HL-60 (cell line): ENCODE measurements around the gene ARID1B.

Experiments used
- DNase-seq, 2 experiments: peaks; one replicate each; pipeline ENCODE4 v3.0.0-alpha.2; 2010 to 2020; ENCODE audit warnings: low read depth in 1 of 2, low spot score in 1 of 2
- H3K27ac ChIP-seq: fragments of 250-450 bp; sonication (Bioruptor Pico); replicated peaks from 2 replicates; pipeline ENCODE4 v1.5.1; 2020; ENCODE audit warnings: mild to moderate bottlenecking, moderate library complexity
- H3K27me3 ChIP-seq: fragments of 250-450 bp; sonication (Bioruptor Pico); 2 replicates; pipeline ENCODE4 v1.5.1; 2021; ENCODE audit warnings: mild to moderate bottlenecking, moderate library complexity; ENCODE audit not compliant: insufficient read depth, poor library complexity, severe bottlenecking
- H3K4me3 ChIP-seq: replicated peaks from 2 replicates; pipeline ENCODE4 v1.5.1; 2011; ENCODE audit warnings: mild to moderate bottlenecking, control low read depth, low read length; ENCODE audit not compliant: insufficient read depth
- CTCF ChIP-seq: IDR thresholded peaks from one replicate; pipeline ENCODE4 v1.5.1; 2011; ENCODE audit warnings: low read length, control low read depth, inconsistent platforms; ENCODE audit not compliant: insufficient read depth
- GABPA ChIP-seq: IDR thresholded peaks from 2 replicates; pipeline ENCODE4 v1.6.1; 2012; ENCODE audit warnings: low read depth
- POLR2AphosphoS5 ChIP-seq: IDR thresholded peaks from 2 replicates; pipeline ENCODE4 v1.6.1; 2012; ENCODE audit warnings: low read depth
- SPI1 ChIP-seq: IDR thresholded peaks from 2 replicates; pipeline ENCODE4 v1.6.1; 2012; ENCODE audit warnings: low read depth, mild to moderate bottlenecking, borderline replicate concordance
- long read RNA-seq: library from polyadenylated mRNA; unstranded; transcript quantifications from one replicate; pipeline ENCODE4 v2.0.0, GENCODE V29; 2020
- TF ChIP-seq, protein P1 (sequence below): IDR thresholded peaks from 2 replicates; pipeline ENCODE4 v1.6.1; 2012; ENCODE audit warnings: low read depth; ENCODE audit not compliant: insufficient replicate concordance

Gene ARID1B
- long read RNA-seq, full-length matches to known transcripts, result 8 of 31 reads
- long read RNA-seq, partial matches to known transcripts, result 18 of 31 reads
- long read RNA-seq, other reads (novel, unspliced or antisense), result 5 of 31 reads

- H3K4me3 ChIP-seq, result peak within 1 kb of the TSS; percentile 58
- H3K27me3 ChIP-seq, result no peaks in the 10 kb centered on the region
- peak in 1 of 2 experiments; percentile 79 for DNase-seq
- H3K27ac ChIP-seq, result peak within 1 kb of the TSS; percentile 99
- TF ChIP-seq GABPA (no peak), CTCF (no peak), POLR2AphosphoS5 (peak; percentile 66), SPI1 (no peak)
- TF ChIP-seq, protein P1, sequence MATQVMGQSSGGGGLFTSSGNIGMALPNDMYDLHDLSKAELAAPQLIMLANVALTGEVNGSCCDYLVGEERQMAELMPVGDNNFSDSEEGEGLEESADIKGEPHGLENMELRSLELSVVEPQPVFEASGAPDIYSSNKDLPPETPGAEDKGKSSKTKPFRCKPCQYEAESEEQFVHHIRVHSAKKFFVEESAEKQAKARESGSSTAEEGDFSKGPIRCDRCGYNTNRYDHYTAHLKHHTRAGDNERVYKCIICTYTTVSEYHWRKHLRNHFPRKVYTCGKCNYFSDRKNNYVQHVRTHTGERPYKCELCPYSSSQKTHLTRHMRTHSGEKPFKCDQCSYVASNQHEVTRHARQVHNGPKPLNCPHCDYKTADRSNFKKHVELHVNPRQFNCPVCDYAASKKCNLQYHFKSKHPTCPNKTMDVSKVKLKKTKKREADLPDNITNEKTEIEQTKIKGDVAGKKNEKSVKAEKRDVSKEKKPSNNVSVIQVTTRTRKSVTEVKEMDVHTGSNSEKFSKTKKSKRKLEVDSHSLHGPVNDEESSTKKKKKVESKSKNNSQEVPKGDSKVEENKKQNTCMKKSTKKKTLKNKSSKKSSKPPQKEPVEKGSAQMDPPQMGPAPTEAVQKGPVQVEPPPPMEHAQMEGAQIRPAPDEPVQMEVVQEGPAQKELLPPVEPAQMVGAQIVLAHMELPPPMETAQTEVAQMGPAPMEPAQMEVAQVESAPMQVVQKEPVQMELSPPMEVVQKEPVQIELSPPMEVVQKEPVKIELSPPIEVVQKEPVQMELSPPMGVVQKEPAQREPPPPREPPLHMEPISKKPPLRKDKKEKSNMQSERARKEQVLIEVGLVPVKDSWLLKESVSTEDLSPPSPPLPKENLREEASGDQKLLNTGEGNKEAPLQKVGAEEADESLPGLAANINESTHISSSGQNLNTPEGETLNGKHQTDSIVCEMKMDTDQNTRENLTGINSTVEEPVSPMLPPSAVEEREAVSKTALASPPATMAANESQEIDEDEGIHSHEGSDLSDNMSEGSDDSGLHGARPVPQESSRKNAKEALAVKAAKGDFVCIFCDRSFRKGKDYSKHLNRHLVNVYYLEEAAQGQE, result peak; percentile 18
These were observed at the start of gene ARID1B for GRCh38 chr6:156776840-156777576. Gene ARID1B (plus strand): TSS chr6:156777378. CDS start chr6:156777681, 303 bp downstream.

- peak in 1 of 2 experiments; percentile 40 for DNase-seq
- no peaks in the 10 kb centered on the region for H3K27me3 ChIP-seq
- TF ChIP-seq, protein P1, result no peak
- TF ChIP-seq POLR2AphosphoS5, result no peak
- no peak for TF ChIP-seq CTCF
- TF ChIP-seq GABPA, result no peak
- TF ChIP-seq SPI1, result no peak
- H3K4me3 ChIP-seq, result no peak overlapping the region
- H3K27ac ChIP-seq, result no peak overlapping the region
These were observed 49.3 kb upstream of the ARID1B start for GRCh38 chr6:156727715-156728385.

DNA sequence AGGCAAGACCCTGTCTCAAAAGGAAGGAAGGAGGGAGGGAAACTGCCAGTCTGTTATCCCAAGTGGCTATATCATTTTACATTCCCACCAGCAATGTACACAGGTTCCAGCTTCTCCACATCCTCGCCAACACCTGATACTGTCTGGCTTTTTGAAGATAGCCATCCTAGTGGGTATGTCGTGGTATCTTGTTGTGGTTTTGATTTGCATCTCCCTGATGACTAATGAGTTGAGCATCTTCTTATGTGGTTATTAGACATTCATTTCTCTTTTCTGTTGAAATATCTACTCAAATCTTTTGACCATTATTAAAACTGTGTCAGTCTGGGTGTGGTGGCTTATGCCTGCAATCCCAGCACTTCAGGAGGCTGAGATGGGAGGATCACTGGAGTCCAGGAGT is 47.9 kb upstream of the ARID1B start:
- H3K4me3 ChIP-seq, result no peak overlapping the region
- DNase-seq, result no peak
- no peaks in the 10 kb centered on the region for H3K27me3 ChIP-seq
- no peak overlapping the region for H3K27ac ChIP-seq
- TF ChIP-seq POLR2AphosphoS5, result no peak
- no peak for TF ChIP-seq GABPA
- no peak for TF ChIP-seq SPI1
- no peak for TF ChIP-seq CTCF
- TF ChIP-seq, protein P1, result no peak
